NCI-H146 treated with DMSO at 0.1 percent for 48 hours (cell line): ENCODE results near the gene ATAD5.
A peak's percentile ranks its signal among the peaks of the same experiment; 100 is the strongest.
"Not testable (repeated sequence)": the region's sequence is repeated elsewhere in the genome, so short reads cannot be mapped to it uniquely, and the experiment has no call there.

Source experiments
- DNase-seq: peaks from one replicate; lab custom pipeline; 2025; ENCODE audit not compliant: unreplicated experiment; lab: John Stamatoyannopoulos, UW

Gene ATAD5

GRCh38 chr17:30906101-30906911 lies 74.5 kb downstream of the ATAD5 start, which contains the start of gene TEFM:
Gene TEFM, minus strand, starts transcription at chr17:30906238. Its CDS starts 40 bp downstream, at chr17:30906198.
- peak; percentile 60 for DNase-seq

GRCh38 chr17:30908717-30909420 lies 77.1 kb downstream of the ATAD5 start:
- no peak for DNase-seq

DNA sequence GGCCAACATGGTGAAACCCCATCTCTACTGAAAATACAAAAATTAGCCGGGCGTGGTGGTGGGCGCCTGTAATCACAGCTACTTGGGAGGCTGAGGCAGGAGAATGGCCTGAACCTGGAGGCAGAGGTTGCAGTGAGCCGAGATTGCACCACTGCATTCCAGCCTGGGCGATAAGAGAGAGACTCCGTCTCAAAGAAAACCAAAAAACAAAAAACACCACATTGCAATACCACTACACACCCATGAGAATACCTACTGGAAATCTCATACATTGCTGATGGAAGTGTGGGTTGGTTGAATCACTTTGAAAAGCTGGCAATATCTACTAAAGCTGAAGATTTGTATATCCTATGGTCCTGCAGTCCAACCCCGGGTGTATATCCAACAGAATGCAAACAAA lies 78.4 kb downstream of the ATAD5 start:
- DNase-seq: not testable (repeated sequence)

GRCh38 chr17:30913955-30914354 lies 82.2 kb downstream of the ATAD5 start:
- DNase-seq: no peak

DNA sequence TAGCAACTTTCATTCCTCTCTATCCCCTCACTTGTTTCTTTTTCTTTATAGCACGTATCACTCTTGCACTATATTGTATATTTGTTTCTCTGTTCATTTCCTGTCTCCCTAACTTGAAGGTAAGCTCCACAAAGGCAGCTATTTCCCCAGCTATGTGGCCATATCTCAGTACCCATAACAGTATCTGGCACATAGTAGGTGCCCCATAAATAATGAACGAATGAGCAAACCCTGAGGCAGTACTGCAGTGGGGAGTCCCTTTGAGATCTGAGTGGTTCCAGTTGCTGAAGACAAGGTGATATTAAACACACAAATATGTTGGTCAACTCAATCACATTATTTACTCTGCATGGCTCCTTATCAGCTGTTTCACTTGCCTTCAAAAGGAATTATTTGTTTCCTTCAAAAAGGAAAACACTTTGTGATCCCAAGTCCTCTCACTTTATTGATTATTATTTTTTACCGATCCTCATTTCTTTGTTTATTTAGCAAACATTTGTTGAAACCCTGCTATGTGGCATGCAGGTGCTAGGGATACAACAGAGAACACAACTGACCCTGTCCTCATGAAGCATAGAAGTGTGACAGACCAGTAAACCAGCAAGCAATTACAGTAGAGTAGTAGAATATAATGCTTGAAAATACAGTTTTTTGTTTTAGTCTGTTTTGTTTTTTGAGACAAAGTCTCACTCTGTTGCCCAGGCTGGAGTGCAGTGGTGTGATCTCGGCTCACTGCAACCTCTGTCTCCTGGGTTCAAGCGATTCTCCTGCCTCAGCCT lies 84.3 kb downstream of the ATAD5 start:
- peak; percentile 50 for DNase-seq

DNA sequence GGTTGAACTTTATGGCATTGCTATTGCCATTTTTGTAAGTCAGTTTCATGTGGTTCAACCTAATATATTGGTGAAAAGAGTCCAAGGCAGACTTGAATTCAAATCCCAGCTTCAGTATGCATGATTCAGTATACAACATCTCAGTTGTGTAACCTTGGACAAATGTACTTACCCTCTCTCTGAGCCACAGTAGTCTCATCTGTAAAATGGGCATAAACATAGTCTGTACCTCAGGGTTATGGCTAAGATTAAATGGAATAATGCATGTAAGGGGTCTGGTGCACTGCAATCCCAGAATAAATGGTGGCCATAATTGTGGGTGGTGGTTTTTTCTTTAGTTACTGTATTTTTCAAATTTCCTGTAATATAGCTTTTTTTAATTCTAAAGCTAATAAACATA lies 85.3 kb downstream of the ATAD5 start:
- DNase-seq: no peak

- no peak for DNase-seq
Observed at GRCh38 chr17:30920282-30920681, 88.5 kb downstream of the ATAD5 start.

- DNase-seq: no peak
Observed at GRCh38 chr17:30920683-30921543, 89.1 kb downstream of the ATAD5 start.

DNA sequence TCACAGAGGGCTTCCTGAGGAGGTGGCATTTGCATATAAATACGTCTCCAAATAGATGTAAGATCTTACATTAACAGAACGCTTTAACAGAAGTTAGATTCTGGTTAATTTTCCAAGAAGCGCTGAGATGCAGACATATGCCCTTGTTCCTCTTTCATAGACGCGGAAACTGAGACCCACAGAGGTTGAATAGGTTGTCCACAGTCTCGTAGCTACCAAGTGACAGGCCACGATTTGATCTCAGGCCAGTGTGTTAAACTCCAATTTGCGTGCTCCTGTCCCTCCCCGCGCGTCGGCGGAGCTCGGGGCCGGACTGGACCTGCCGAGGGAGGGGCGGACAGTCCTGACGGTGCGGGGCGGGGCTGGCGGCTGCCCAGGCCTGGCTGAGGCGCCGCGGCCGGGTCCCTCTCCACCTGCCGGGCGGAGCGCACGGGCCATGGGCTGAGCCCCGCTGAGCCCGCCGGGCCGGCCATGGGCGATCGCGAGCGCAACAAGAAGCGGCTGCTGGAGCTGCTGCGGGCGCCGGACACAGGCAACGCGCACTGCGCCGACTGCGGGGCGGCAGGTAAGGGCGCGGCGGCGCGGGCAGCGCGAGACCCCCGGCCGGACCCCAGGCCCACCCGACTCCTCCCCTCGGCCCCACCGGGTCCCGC lies 89.9 kb downstream of the ATAD5 start, which contains the start of gene ADAP2:
ADAP2 (plus strand) TSS at position 402 of the 653 bp plus-strand sequence; CDS start at position 472, 70 bp downstream.
- DNase-seq: peak; percentile 34

DNA sequence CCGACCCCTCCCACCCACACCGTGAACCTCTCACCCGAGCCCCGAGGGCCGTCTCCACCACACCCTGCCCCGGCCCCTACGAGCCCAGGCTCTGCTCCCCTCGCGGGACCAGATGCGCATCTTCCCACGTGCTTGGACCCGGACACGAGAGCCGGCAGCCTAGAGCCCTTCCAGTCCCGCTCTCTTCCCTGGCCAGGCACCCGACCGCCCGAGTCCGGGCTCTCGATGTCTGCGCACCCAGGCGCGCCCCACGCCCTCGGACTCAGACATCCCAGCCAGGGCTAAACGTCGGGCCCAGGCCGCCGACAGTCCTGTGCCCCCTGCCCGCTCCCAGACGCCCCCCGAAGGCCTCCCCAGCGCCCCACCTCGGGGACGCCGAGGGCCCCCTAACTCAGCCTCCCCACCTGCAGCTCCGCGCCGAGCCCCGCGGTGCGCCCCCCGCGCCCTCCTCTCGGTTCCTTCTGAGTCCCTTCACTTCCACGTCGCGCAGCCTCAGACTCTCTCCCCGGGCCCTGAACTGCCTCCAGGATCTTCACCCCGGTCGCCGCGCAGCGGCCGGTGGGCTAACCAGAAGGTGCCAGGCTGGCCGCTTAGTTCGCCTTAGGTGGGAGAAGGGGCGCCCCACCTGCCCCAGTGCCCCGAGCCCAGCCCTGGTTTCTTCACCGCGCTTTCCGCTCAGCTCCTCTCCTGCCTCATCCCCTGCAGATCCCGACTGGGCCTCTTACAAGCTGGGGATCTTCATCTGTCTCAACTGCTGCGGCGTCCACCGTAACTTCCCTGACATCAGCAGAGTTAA lies 90.7 kb downstream of the ATAD5 start:
- no peak for DNase-seq

DNA sequence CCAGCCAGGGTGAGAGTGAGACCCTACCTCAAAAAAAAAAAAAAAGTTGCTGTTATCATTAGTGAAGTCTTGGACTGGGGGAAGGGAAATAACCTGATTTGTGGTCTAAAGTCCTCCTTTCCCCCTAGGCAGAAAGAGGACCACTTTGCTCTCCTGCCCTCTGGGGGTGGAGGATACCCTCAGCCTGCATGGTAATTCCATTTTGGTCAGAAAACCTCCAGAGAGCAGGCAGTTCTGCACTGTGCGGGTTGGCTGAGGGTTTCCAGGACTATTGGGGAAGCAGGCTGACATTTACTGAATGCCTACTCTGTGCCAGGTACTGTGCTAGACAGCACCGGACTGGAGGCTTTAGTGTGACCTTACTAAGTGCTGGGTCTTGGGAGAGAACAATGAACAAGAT lies 92.6 kb downstream of the ATAD5 start:
- no peak for DNase-seq

- no peak for DNase-seq
Observed at GRCh38 chr17:30926516-30926915, 94.8 kb downstream of the ATAD5 start.

GRCh38 chr17:30927756-30928155 lies 96.0 kb downstream of the ATAD5 start:
- no peak for DNase-seq

- no peak for DNase-seq
Observed at GRCh38 chr17:30928584-30928983, 96.8 kb downstream of the ATAD5 start.

- DNase-seq: no peak
Observed at GRCh38 chr17:30929081-30929633, 97.4 kb downstream of the ATAD5 start.

- DNase-seq: not testable (repeated sequence)
Observed at GRCh38 chr17:30929861-30930260, 98.1 kb downstream of the ATAD5 start.

- DNase-seq: no peak
Observed at GRCh38 chr17:30930495-30930894, 98.7 kb downstream of the ATAD5 start.

- DNase-seq: not testable (repeated sequence)
Observed at GRCh38 chr17:30931582-30931981, 99.8 kb downstream of the ATAD5 start.

DNA sequence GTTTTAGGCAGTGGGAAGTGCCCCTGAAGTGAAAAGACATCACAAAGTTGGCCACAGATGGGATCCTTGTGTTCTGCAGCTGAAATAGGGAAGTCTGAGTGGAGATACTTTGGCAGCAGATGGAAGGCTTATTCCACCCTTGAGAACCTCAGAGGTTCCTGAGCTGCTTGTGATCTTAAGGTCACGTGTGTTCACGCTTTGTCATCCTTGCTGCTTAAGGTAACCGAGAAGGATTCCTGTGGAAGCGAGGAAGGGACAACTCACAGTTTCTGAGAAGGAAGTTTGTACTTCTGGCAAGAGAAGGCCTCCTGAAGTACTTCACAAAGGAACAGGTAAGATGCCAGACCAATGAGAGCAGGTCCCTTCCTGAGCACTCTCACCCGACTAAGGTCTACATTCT lies 102.2 kb downstream of the ATAD5 start:
- DNase-seq: no peak
